Activated T-helper 2 cell treated with anti-CD3 and anti-CD28 coated beads, Interferon-gamma antibody, Interleukin-2, Interleukin-4, amounts not matched to agents 10 μg/mL and 5 μg/mL and 100 μg/mL, durations not matched to agents 14 hours and 24 hours and 36 hours (primary cell): ENCODE results near the gene MAD2L2. TPM values are rescaled to one million over a fixed set of nuclear protein-coding genes. Genes with fewer than 3 reads are reported as not detected.

Experiments used
- DNase-seq: peaks from one replicate; pipeline ENCODE4 v3.0.0; 2021; ENCODE audit warnings: low spot score
- H3K27ac Mint-ChIP-seq: one replicate; pipeline ENCODE4 v1.8.0; 2021; ENCODE audit warnings: mixed read lengths
- H3K27me3 Mint-ChIP-seq: one replicate; pipeline ENCODE4 v1.8.0; 2021; ENCODE audit warnings: low read depth, mixed read lengths
- H3K36me3 Mint-ChIP-seq: one replicate; pipeline ENCODE4 v1.8.0; 2021; ENCODE audit warnings: low read depth, mixed read lengths
- H3K4me1 Mint-ChIP-seq: one replicate; pipeline ENCODE4 v1.8.0; 2021; ENCODE audit warnings: low read depth, mixed read lengths
- H3K4me3 Mint-ChIP-seq: one replicate; pipeline ENCODE4 v1.8.0; 2021; ENCODE audit warnings: low read depth, mild to moderate bottlenecking, moderate library complexity, mixed read lengths
- H3K9me3 Mint-ChIP-seq: one replicate; pipeline ENCODE4 v1.8.0; 2021; ENCODE audit warnings: mixed read lengths
- intact Hi-C: fragments of 100-400 bp; cut with micrococcal nuclease; formaldehyde crosslinking; loops from one replicate; pipeline ENCODE4 v1.15.1; 2023
- total RNA-seq: library from RNA; stranded (reverse); gene quantifications from 2 replicates; pipeline ENCODE4 v1.2.3, GENCODE V29; 2022

Gene MAD2L2
- total RNA-seq, 1 donor from 2014 or later = 78.0 TPM

- Mint-ChIP-seq H3K27ac (no peak overlapping the region), H3K4me3 (no peak overlapping the region), H3K36me3 (peaks cover 29% of the 10 kb centered on the region), H3K9me3 (no peaks in the 10 kb centered on the region), H3K4me1 (no peaks in the 10 kb centered on the region), H3K27me3 (no peaks in the 10 kb centered on the region)
- DNase-seq = no peak
- intact Hi-C loops = no loop called here
Observed at GRCh38 chr1:11671205-11671543, 9.8 kb downstream of the MAD2L2 start.

- no peaks in the 10 kb centered on the region for H3K4me1 Mint-ChIP-seq
- intact Hi-C loops = no loop called here
- DNase-seq = no peak
- H3K27ac Mint-ChIP-seq = no peak overlapping the region
- no peak overlapping the region for H3K4me3 Mint-ChIP-seq
- no peaks in the 10 kb centered on the region for H3K9me3 Mint-ChIP-seq
- peaks cover 25% of the 10 kb centered on the region for H3K36me3 Mint-ChIP-seq
- no peaks in the 10 kb centered on the region for H3K27me3 Mint-ChIP-seq
Observed at GRCh38 chr1:11670747-11671146, 10.2 kb downstream of the MAD2L2 start.

- intact Hi-C loops = no loop called here
- no peaks in the 10 kb centered on the region for H3K27me3 Mint-ChIP-seq
- H3K9me3 Mint-ChIP-seq = no peaks in the 10 kb centered on the region
- H3K36me3 Mint-ChIP-seq = peaks cover 17% of the 10 kb centered on the region
- DNase-seq = no peak
- no peaks in the 10 kb centered on the region for H3K4me1 Mint-ChIP-seq
- H3K27ac Mint-ChIP-seq = no peak overlapping the region
- no peak overlapping the region for H3K4me3 Mint-ChIP-seq
Observed at GRCh38 chr1:11668516-11668915, 12.4 kb downstream of the MAD2L2 start.

GRCh38 chr1:11664336-11665065 is 16.4 kb downstream of the MAD2L2 start:
- intact Hi-C loops = loop anchor here (2.0 kb wide), 1 partner anchor 16 kb away; the partner anchor contains the start of gene MAD2L2
- peaks cover 19% of the 10 kb centered on the region for H3K36me3 Mint-ChIP-seq
- peak; percentile 61 for DNase-seq
- no peaks in the 10 kb centered on the region for H3K27me3 Mint-ChIP-seq
- no peaks in the 10 kb centered on the region for H3K9me3 Mint-ChIP-seq
- no peaks in the 10 kb centered on the region for H3K4me1 Mint-ChIP-seq
- H3K4me3 Mint-ChIP-seq = peak overlapping the region; percentile 78
- H3K27ac Mint-ChIP-seq = peak overlapping the region; percentile 58

GRCh38 chr1:11661103-11661502 is 19.8 kb downstream of the MAD2L2 start:
- no peaks in the 10 kb centered on the region for H3K9me3 Mint-ChIP-seq
- H3K27me3 Mint-ChIP-seq = no peaks in the 10 kb centered on the region
- no peak overlapping the region for H3K27ac Mint-ChIP-seq
- no peaks in the 10 kb centered on the region for H3K4me1 Mint-ChIP-seq
- intact Hi-C loops = no loop called here
- DNase-seq = no peak
- H3K36me3 Mint-ChIP-seq = peaks cover 25% of the 10 kb centered on the region
- no peak overlapping the region for H3K4me3 Mint-ChIP-seq

- DNase-seq = no peak
- H3K27me3 Mint-ChIP-seq = no peaks in the 10 kb centered on the region
- no peak overlapping the region for H3K27ac Mint-ChIP-seq
- H3K9me3 Mint-ChIP-seq = no peaks in the 10 kb centered on the region
- peaks cover 28% of the 10 kb centered on the region for H3K36me3 Mint-ChIP-seq
- peaks cover 5% of the 10 kb centered on the region for H3K4me1 Mint-ChIP-seq
- H3K4me3 Mint-ChIP-seq = no peak overlapping the region
- intact Hi-C loops = no loop called here
Observed at GRCh38 chr1:11659748-11660147, 21.2 kb downstream of the MAD2L2 start.

- H3K27me3 Mint-ChIP-seq = no peaks in the 10 kb centered on the region
- intact Hi-C loops = no loop called here
- H3K9me3 Mint-ChIP-seq = no peaks in the 10 kb centered on the region
- H3K4me1 Mint-ChIP-seq = peaks cover 5% of the 10 kb centered on the region
- H3K4me3 Mint-ChIP-seq = no peak overlapping the region
- DNase-seq = no peak
- H3K36me3 Mint-ChIP-seq = peaks cover 28% of the 10 kb centered on the region
- no peak overlapping the region for H3K27ac Mint-ChIP-seq
Observed at GRCh38 chr1:11658542-11658941, 22.4 kb downstream of the MAD2L2 start.

- DNase-seq = no peak
- Mint-ChIP-seq H3K36me3 (peaks cover 28% of the 10 kb centered on the region), H3K27ac (no peak overlapping the region), H3K4me3 (no peak overlapping the region), H3K4me1 (peaks cover 5% of the 10 kb centered on the region), H3K27me3 (no peaks in the 10 kb centered on the region), H3K9me3 (no peaks in the 10 kb centered on the region)
- intact Hi-C loops = no loop called here
Observed at GRCh38 chr1:11657654-11658053, 23.3 kb downstream of the MAD2L2 start.

GRCh38 chr1:11654939-11655808 is 25.8 kb downstream of the MAD2L2 start:
- H3K27me3 Mint-ChIP-seq = peaks cover 14% of the 10 kb centered on the region
- peaks cover 17% of the 10 kb centered on the region for H3K36me3 Mint-ChIP-seq
- peak overlapping the region; percentile 57 for H3K4me3 Mint-ChIP-seq
- H3K27ac Mint-ChIP-seq = no peak overlapping the region
- DNase-seq = no peak
- H3K4me1 Mint-ChIP-seq = peaks cover 12% of the 10 kb centered on the region
- intact Hi-C loops = no loop called here
- no peaks in the 10 kb centered on the region for H3K9me3 Mint-ChIP-seq

- peaks cover 17% of the 10 kb centered on the region for H3K27me3 Mint-ChIP-seq
- peak within 1 kb of the TSS; percentile 60 for H3K4me3 Mint-ChIP-seq
- intact Hi-C loops = no loop called here
- H3K27ac Mint-ChIP-seq = no peak within 1 kb of the TSS
- peaks cover 17% of the 10 kb centered on the region for H3K36me3 Mint-ChIP-seq
- DNase-seq = peak; percentile 39
- peaks cover 15% of the 10 kb centered on the region for H3K4me1 Mint-ChIP-seq
- no peaks in the 10 kb centered on the region for H3K9me3 Mint-ChIP-seq
Observed at GRCh38 chr1:11654137-11654938, 26.6 kb downstream of the MAD2L2 start, which contains the start of the genes FBXO2 and FBXO44. TSS of gene FBXO2 (minus strand) at chr1:11654429. CDS start at chr1:11654340, 89 bp downstream. TSS of gene FBXO44 (plus strand) at chr1:11654877. CDS start at chr1:11655836, 959 bp downstream.

GRCh38 chr1:11653861-11654136 is 27.1 kb downstream of the MAD2L2 start:
- DNase-seq = no peak
- Mint-ChIP-seq H3K36me3 (peaks cover 14% of the 10 kb centered on the region), H3K4me1 (peaks cover 15% of the 10 kb centered on the region), H3K27me3 (peaks cover 17% of the 10 kb centered on the region), H3K9me3 (no peaks in the 10 kb centered on the region), H3K4me3 (peak overlapping the region; percentile 17), H3K27ac (no peak overlapping the region)
- intact Hi-C loops = no loop called here

- intact Hi-C loops = no loop called here
- Mint-ChIP-seq H3K27me3 (peaks cover 17% of the 10 kb centered on the region), H3K4me1 (peaks cover 15% of the 10 kb centered on the region), H3K27ac (no peak overlapping the region), H3K36me3 (peaks cover 14% of the 10 kb centered on the region), H3K9me3 (no peaks in the 10 kb centered on the region), H3K4me3 (peak overlapping the region; percentile 17)
- DNase-seq = no peak
Observed at GRCh38 chr1:11653101-11653860, 27.7 kb downstream of the MAD2L2 start.
